Measurements from ENCODE around the gene RXFP4.

Gene RXFP4

GRCh38 chr1:155990005-155990739 is 48.7 kb downstream of the RXFP4 start:
- in situ Hi-C loops (cut with HindIII; ENCODE audit: low pct_ligation_motif_present, low pct_unique_long_range_greater_than_20kb, low sequenced_read_pairs), result no loop called here
- no peak for DNase-seq

All from ACHN (cell line).